Measurements from ENCODE around the gene ZDHHC11. TPM values are rescaled to one million over a fixed set of nuclear protein-coding genes. Genes with fewer than 3 reads are reported as not detected.

Gene ZDHHC11
- polyA plus RNA-seq, 1 donor (not counting 4 experiments of a cell fraction or from before 2014, with no cell fraction given) = 0.33 TPM

DNA sequence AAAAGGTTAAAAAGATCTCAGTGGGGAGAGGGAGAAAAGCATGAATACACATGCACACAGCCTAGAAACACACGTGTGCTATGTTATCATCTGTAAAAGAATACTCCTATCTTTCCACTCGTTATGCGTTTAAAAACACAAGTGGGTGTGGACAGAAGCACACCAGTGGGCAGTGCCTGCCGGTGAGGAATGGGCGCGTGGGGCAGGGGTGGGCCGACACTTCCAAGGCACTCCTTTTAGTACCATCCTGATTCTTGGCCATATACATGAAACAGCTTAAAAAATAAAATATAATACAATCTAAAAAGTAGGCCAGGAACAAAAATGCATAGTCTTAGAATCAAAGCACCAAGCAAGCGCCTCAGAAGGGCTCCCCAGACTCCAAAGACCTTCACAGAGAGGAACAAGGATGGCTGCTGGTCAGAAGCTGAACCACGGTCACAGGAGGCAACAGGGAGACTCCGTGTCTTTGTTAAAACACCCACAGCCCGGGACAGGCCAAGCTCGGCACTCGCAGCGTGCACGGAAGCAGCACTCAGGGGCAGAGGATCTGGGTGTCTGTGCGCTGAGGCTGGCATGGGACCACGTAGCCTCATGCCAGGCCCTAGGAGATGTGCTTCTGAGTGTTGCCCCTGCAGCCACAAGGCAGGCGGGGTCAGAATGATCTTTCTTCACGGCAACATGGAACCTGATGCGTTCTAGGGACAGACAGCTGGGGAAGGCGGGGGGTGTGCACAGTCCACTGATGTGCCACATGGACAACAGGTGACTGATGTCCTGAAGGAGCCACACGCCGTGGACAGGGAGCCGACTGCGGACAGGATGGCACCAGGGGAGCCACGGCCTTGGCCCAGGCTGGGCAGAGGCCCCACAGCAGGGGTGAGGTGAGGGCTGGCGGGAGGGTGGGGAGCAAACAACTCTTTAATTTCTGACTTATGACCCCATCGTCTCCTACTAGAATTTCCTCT lies 25.9 kb upstream of the ZDHHC11 start:
- H3K4me2 ChIP-seq (ENCODE audit: control insufficient read depth, extremely low read depth, insufficient read depth, low read depth, low read length) = no peak overlapping the region
- dilution Hi-C loops (cut with MboI; ENCODE audit: extremely low pct_ligation_motif_present, low sequenced_read_pairs) = no loop called here

DNA sequence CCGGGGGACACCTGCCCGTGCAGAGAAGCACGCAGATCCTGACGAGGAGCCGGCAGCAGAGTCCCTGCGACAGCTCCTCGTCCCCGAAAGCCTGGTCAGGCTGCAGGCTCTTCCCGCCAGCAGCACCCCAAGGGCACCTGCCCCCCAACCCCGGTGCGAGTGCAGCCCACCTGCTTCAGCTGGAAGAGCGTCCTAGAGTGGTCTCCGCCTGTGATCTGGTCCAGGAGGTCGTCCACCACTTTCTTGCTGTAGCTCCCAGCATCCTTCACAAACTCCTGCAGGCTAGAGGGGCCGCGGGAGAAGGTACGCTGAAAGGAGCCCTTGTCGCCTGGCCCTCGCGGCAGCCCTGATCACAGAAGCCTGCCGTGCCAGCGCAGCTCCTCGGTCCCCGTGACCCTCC lies 25.1 kb upstream of the ZDHHC11 start:
- H3K27ac ChIP-seq (ENCODE audit: control insufficient read depth, insufficient read depth, low read length) = no peak overlapping the region
- H3K9ac ChIP-seq (ENCODE audit: control insufficient read depth, extremely low read depth, insufficient read depth, low read length) = no peak overlapping the region
- no peaks in the 10 kb centered on the region for H3K27me3 ChIP-seq (ENCODE audit: control insufficient read depth, extremely low read depth, insufficient read depth, low read length)
- DNase-seq (ENCODE audit: low read depth, low spot score) (no peak), FAIRE-seq (no peak)
- H3K4me1 ChIP-seq (ENCODE audit: control insufficient read depth, extremely low read depth, insufficient read depth, low read length) = no peaks in the 10 kb centered on the region
- no peaks in the 10 kb centered on the region for H3K79me2 ChIP-seq (ENCODE audit: control insufficient read depth, insufficient read depth, low read length)
- H4K20me1 ChIP-seq (ENCODE audit: control insufficient read depth, extremely low read depth, insufficient read depth, low read length) = peaks cover 3% of the 10 kb centered on the region
- peaks cover 24 to 35% of the 10 kb centered on the region in 2 experiments for H3K36me3 ChIP-seq (ENCODE audit: control insufficient read depth in 2 of 2, extremely low read depth in 1 of 2, insufficient read depth in 2 of 2, low read length in 2 of 2)
- no peaks in the 10 kb centered on the region for H3K9me1 ChIP-seq (ENCODE audit: control insufficient read depth, extremely low read depth, insufficient read depth, low read length)
- dilution Hi-C loops (cut with MboI; ENCODE audit: extremely low pct_ligation_motif_present, low sequenced_read_pairs) = no loop called here
- TF ChIP-seq, protein P1, sequence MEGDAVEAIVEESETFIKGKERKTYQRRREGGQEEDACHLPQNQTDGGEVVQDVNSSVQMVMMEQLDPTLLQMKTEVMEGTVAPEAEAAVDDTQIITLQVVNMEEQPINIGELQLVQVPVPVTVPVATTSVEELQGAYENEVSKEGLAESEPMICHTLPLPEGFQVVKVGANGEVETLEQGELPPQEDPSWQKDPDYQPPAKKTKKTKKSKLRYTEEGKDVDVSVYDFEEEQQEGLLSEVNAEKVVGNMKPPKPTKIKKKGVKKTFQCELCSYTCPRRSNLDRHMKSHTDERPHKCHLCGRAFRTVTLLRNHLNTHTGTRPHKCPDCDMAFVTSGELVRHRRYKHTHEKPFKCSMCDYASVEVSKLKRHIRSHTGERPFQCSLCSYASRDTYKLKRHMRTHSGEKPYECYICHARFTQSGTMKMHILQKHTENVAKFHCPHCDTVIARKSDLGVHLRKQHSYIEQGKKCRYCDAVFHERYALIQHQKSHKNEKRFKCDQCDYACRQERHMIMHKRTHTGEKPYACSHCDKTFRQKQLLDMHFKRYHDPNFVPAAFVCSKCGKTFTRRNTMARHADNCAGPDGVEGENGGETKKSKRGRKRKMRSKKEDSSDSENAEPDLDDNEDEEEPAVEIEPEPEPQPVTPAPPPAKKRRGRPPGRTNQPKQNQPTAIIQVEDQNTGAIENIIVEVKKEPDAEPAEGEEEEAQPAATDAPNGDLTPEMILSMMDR (optimal IDR thresholded peaks at IDR 0.05 in 1 of 3, IDR thresholded peaks at IDR 0.05 in 1 of 3, conservative IDR thresholded peaks at IDR 0.05 in 1 of 3; ENCODE audit: extremely low read depth in 1 of 3, insufficient read depth in 2 of 3, low read length in 3 of 3) = no peak
- TF ChIP-seq EZH2 (IDR thresholded peaks at IDR 0.05; ENCODE audit: low read length) = no peak
- H3K9me3 ChIP-seq (ENCODE audit: control insufficient read depth, low read depth, low read length) = no peaks in the 10 kb centered on the region
- no peak overlapping the region for H3K4me2 ChIP-seq (ENCODE audit: control insufficient read depth, extremely low read depth, insufficient read depth, low read depth, low read length)
- H3K4me3 ChIP-seq (ENCODE audit: control insufficient read depth in 2 of 3, extremely low read depth in 1 of 3, insufficient read depth in 2 of 3, low read depth in 1 of 3, low read length in 3 of 3) = no peak overlapping the region
- no peak overlapping the region for H2AFZ ChIP-seq (ENCODE audit: control insufficient read depth, low read length)

More for the DNA sequence above, 25.9 kb upstream of the ZDHHC11 start:
- no peak overlapping the region for H3K27ac ChIP-seq (ENCODE audit: control insufficient read depth, insufficient read depth, low read length)
- no peak for DNase-seq (ENCODE audit: low read depth, low spot score)
- H3K79me2 ChIP-seq (ENCODE audit: control insufficient read depth, insufficient read depth, low read length) = peaks cover 3% of the 10 kb centered on the region
- no peaks in the 10 kb centered on the region for H3K27me3 ChIP-seq (ENCODE audit: control insufficient read depth, extremely low read depth, insufficient read depth, low read length)
- no peak overlapping the region for H3K9ac ChIP-seq (ENCODE audit: control insufficient read depth, extremely low read depth, insufficient read depth, low read length)
- no peaks in the 10 kb centered on the region for H3K9me3 ChIP-seq (ENCODE audit: control insufficient read depth, low read depth, low read length)
- H4K20me1 ChIP-seq (ENCODE audit: control insufficient read depth, extremely low read depth, insufficient read depth, low read length) = peaks cover 3% of the 10 kb centered on the region
- no peak for TF ChIP-seq EZH2 (IDR thresholded peaks at IDR 0.05; ENCODE audit: low read length)
- TF ChIP-seq, protein P1 (optimal IDR thresholded peaks at IDR 0.05 in 1 of 3, IDR thresholded peaks at IDR 0.05 in 1 of 3, conservative IDR thresholded peaks at IDR 0.05 in 1 of 3; ENCODE audit: extremely low read depth in 1 of 3, insufficient read depth in 2 of 3, low read length in 3 of 3) = no peak
- H3K4me3 ChIP-seq (ENCODE audit: control insufficient read depth in 2 of 3, extremely low read depth in 1 of 3, insufficient read depth in 2 of 3, low read depth in 1 of 3, low read length in 3 of 3) = no peak overlapping the region
- peaks cover 24 to 32% of the 10 kb centered on the region in 2 experiments for H3K36me3 ChIP-seq (ENCODE audit: control insufficient read depth in 2 of 2, extremely low read depth in 1 of 2, insufficient read depth in 2 of 2, low read length in 2 of 2)
- no peaks in the 10 kb centered on the region for H3K4me1 ChIP-seq (ENCODE audit: control insufficient read depth, extremely low read depth, insufficient read depth, low read length)
- FAIRE-seq = no peak
- H2AFZ ChIP-seq (ENCODE audit: control insufficient read depth, low read length) = no peak overlapping the region
- H3K9me1 ChIP-seq (ENCODE audit: control insufficient read depth, extremely low read depth, insufficient read depth, low read length) = no peaks in the 10 kb centered on the region

All from keratinocyte (primary cell).